Mesendoderm (in vitro differentiated cells): ENCODE data around the gene TMOD2. TPM values are rescaled to one million over a fixed set of nuclear protein-coding genes. Genes with fewer than 3 reads are reported as not detected.

Source experiments
- DNase-seq: peaks from one replicate; pipeline ENCODE4 v3.0.0; 2013
- H2AK5ac ChIP-seq: 2 replicates; pipeline ENCODE4 v1.6.1; 2013; ENCODE audit warnings: low read length, inconsistent platforms
- H2BK120ac ChIP-seq: 2 replicates; pipeline ENCODE4 v1.6.1; 2013; ENCODE audit warnings: low read depth, mild to moderate bottlenecking, low read length, moderate library complexity, mixed read lengths
- H2BK15ac ChIP-seq: replicated peaks from 2 replicates; pipeline ENCODE4 v1.6.1; 2013; ENCODE audit warnings: low read depth, mild to moderate bottlenecking, moderate library complexity
- H2BK5ac ChIP-seq: 2 replicates; pipeline ENCODE4 v1.6.1; 2013; ENCODE audit warnings: low read length, inconsistent platforms
- H3K18ac ChIP-seq: 2 replicates; pipeline ENCODE4 v1.6.1; 2013; ENCODE audit warnings: mild to moderate bottlenecking, low read length, mixed read lengths
- H3K23ac ChIP-seq: one replicate; pipeline ENCODE4 v1.6.1; 2013; ENCODE audit warnings: low read length
- H3K27ac ChIP-seq: 2 replicates; pipeline ENCODE4 v1.5.1; 2013; ENCODE audit warnings: low read depth, mild to moderate bottlenecking, inconsistent platforms, low read length, moderate library complexity
- H3K27me3 ChIP-seq: 2 replicates; pipeline ENCODE4 v1.6.1; 2013; ENCODE audit warnings: low read length, control low read depth, mild to moderate bottlenecking, inconsistent platforms; ENCODE audit not compliant: insufficient read depth, poor library complexity
- H3K36me3 ChIP-seq: 2 replicates; pipeline ENCODE4 v1.6.1; 2013; ENCODE audit warnings: low read length, inconsistent platforms; ENCODE audit not compliant: control insufficient read depth, insufficient read depth
- H3K4ac ChIP-seq: one replicate; pipeline ENCODE4 v1.6.1; 2013; ENCODE audit warnings: low read depth, mild to moderate bottlenecking, low read length, moderate library complexity
- H3K4me1 ChIP-seq: 2 replicates; pipeline ENCODE4 v1.6.1; 2013; ENCODE audit warnings: low read depth, low read length, inconsistent platforms; ENCODE audit not compliant: control insufficient read depth
- H3K4me2 ChIP-seq: 2 replicates; pipeline ENCODE4 v1.6.1; 2013; ENCODE audit warnings: low read length
- H3K4me3 ChIP-seq: 2 replicates; pipeline ENCODE4 v1.5.1; 2013; ENCODE audit warnings: mild to moderate bottlenecking, low read length
- H3K56ac ChIP-seq: one replicate; pipeline ENCODE4 v1.6.1; 2013; ENCODE audit warnings: low read length
- H3K79me1 ChIP-seq: 2 replicates; pipeline ENCODE4 v1.6.1; 2013; ENCODE audit warnings: low read length, inconsistent platforms
- H3K79me2 ChIP-seq: 2 replicates; pipeline ENCODE4 v1.6.1; 2013; ENCODE audit warnings: mild to moderate bottlenecking, low read length; ENCODE audit not compliant: control insufficient read depth, insufficient read depth
- H3K9ac ChIP-seq: 2 replicates; pipeline ENCODE4 v1.6.1; 2013; ENCODE audit warnings: low read length, inconsistent platforms
- H4K5ac ChIP-seq: one replicate; pipeline ENCODE4 v1.6.1; 2013; ENCODE audit warnings: low read length
- H4K8ac ChIP-seq: one replicate; pipeline ENCODE4 v1.6.1; 2013; ENCODE audit warnings: low read depth, mild to moderate bottlenecking, control low read depth, low read length, moderate library complexity
- WGBS: extraction: QIAGEN DNeasy Blood & Tissue Kit; methylation state at CpG from one replicate; pipeline ENCODE4 v1.1.7; 2013; ENCODE audit warnings: low lambda C conversion rate, missing lambda C conversion rate; ENCODE audit not compliant: insufficient coverage; ENCODE audit errors: extremely low coverage; 5-methylcytosine and 5-hydroxymethylcytosine counted together
- polyA plus RNA-seq, 2 experiments: library from polyadenylated mRNA; stranded (reverse); fragments of 200-250 nt; gene quantifications; one replicate each; pipeline ENCODE4 v1.2.3, GENCODE V29; 2013

The TMOD2 gene
- polyA plus RNA-seq (2013, experiment 1 of 2): 1.2 TPM
- polyA plus RNA-seq (2013, experiment 2 of 2): 1.4 TPM

DNA sequence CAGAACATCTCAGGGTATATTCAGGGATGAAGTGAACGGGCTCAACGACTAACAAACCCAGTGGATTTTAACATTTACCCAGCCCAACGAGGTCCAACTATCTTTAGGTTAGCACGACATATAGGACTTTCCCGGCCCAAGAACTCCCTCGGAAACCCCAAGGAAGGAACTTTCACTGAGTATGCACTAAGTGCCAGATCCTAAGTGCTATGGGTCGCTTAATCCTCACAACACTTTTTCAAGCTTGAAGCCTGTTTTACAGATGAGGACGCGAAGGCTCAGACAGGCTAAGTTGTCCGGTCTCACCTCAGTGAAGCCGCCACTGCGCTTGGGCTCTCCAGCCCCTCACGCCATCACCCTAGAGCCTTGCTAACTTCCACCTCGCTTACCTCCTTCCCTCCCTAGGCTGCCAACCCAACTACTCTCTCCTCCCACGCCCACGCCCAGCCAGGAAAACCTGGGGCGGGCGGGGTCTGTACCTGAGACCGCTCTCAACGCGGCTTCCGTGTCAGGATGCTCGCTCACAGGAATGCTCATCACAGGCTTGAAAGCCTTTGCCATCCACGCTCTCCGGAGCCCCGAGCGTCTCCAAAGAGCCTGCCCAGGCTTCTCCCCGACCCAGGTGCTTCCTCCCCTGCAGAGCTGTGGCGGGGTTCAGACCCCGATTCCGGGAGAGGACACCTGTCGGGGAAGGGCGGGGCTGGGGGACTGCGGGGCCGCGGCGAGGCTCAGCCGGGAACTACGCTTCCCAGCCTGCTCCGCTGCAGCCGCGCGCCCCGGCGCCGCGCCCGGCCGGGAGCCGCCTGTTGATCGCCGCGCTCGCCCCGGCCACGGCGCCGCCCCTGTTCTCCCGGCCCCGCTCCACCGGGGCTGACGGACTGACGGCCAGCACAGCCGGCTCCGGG lies at the start of gene TMOD2:
TSS of gene TMOD2 (plus strand) at position 806 of the 905 bp plus-strand sequence. CDS start 14,845 bp downstream, outside the sequence.
- no peaks in the 10 kb centered on the region for H3K4me1 ChIP-seq
- no peak within 1 kb of the TSS for H3K18ac ChIP-seq
- H3K79me1 ChIP-seq: no peaks in the 10 kb centered on the region
- H2BK15ac ChIP-seq: no peak within 1 kb of the TSS
- no CpG with 5 or more reads among the region's 65 CpGs for WGBS
- H4K8ac ChIP-seq: no peak within 1 kb of the TSS
- H3K27ac ChIP-seq: no peak within 1 kb of the TSS
- peak within 1 kb of the TSS; percentile 60 for H3K4me3 ChIP-seq
- peak within 1 kb of the TSS; percentile 74 for H3K56ac ChIP-seq
- peak within 1 kb of the TSS; percentile 64 for H3K9ac ChIP-seq
- peak; percentile 44 for DNase-seq
- peaks cover 13% of the 10 kb centered on the region for H3K27me3 ChIP-seq
- H2BK5ac ChIP-seq: no peak within 1 kb of the TSS
- no peaks in the 10 kb centered on the region for H3K79me2 ChIP-seq
- no peak within 1 kb of the TSS for H4K5ac ChIP-seq
- peak within 1 kb of the TSS; percentile 99 for H3K4me2 ChIP-seq
- H2AK5ac ChIP-seq: no peak within 1 kb of the TSS
- no peaks in the 10 kb centered on the region for H3K36me3 ChIP-seq
- no peak within 1 kb of the TSS for H3K23ac ChIP-seq
- H2BK120ac ChIP-seq: no peak within 1 kb of the TSS
- H3K4ac ChIP-seq: no peak within 1 kb of the TSS

DNA sequence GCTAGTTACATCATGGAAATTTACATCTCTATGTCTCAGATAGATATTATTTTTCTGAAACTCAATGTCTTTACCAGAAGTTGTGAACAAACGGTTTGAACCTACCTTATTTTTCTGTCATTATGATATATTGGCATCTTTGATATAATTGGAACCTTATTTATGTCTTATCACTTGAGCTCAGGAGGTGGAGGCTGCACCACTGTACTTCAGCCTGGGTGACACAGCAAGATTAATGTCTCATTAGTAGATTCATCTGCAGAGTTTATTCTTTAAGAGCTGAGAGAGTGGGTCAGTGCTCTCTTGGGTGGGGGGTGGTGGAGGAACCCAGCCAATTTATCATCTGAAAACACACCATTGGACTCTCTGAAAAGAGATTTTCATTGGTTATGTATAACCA lies 48.7 kb upstream of the TMOD2 start:
- no CpG with 5 or more reads among the region's 1 CpG for WGBS
- H2BK120ac ChIP-seq: no peak overlapping the region

DNA sequence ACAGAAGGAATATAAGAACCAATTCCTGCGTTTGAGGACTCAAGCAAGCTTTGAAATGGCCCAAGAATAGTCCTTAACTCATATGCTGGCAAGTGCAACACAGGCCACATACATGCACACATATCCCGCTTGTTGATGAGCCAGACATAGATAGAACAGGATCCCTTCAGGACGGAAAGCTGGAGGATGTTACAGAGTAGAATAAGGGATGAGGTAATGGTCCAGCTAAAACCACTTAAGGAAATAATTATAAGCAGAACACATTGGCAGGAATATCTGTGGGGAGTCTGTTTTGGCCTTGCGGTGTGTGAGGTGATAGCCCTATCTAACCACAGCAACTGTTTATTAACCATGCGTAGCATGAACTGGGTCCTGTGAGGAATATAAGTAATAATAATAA lies 45.1 kb upstream of the TMOD2 start:
- Histone ChIP-seq H3K27ac (no peak overlapping the region), H2BK120ac (no peak overlapping the region), H4K5ac (no peak overlapping the region), H4K8ac (no peak overlapping the region), H3K56ac (no peak overlapping the region), H3K18ac (no peak overlapping the region), H3K4me3 (no peak overlapping the region), H3K27me3 (no peaks in the 10 kb centered on the region), H2AK5ac (no peak overlapping the region), H3K4me2 (no peak overlapping the region), H3K36me3 (no peaks in the 10 kb centered on the region), H3K4ac (no peak overlapping the region), H3K79me2 (no peaks in the 10 kb centered on the region), H3K79me1 (no peaks in the 10 kb centered on the region), H3K23ac (no peak overlapping the region), H3K9ac (no peak overlapping the region), H3K4me1 (no peaks in the 10 kb centered on the region), H2BK5ac (no peak overlapping the region), H2BK15ac (no peak overlapping the region)
- DNase-seq: no peak
- no CpG with 5 or more reads among the region's 5 CpGs for WGBS

More for the DNA sequence above, 48.7 kb upstream of the TMOD2 start:
- no peak overlapping the region for H3K4me2 ChIP-seq
- H3K27me3 ChIP-seq: no peaks in the 10 kb centered on the region
- no peak overlapping the region for H2BK5ac ChIP-seq
- H3K4me1 ChIP-seq: no peaks in the 10 kb centered on the region
- no peak overlapping the region for H3K18ac ChIP-seq
- H3K79me2 ChIP-seq: no peaks in the 10 kb centered on the region
- H4K5ac ChIP-seq: no peak overlapping the region
- H4K8ac ChIP-seq: no peak overlapping the region
- H3K27ac ChIP-seq: no peak overlapping the region
- no peak overlapping the region for H3K23ac ChIP-seq
- no peaks in the 10 kb centered on the region for H3K36me3 ChIP-seq
- H3K4ac ChIP-seq: no peak overlapping the region
- no peak overlapping the region for H2AK5ac ChIP-seq
- H3K4me3 ChIP-seq: no peak overlapping the region
- H3K56ac ChIP-seq: no peak overlapping the region
- no peak overlapping the region for H2BK15ac ChIP-seq
- DNase-seq: no peak
- no peaks in the 10 kb centered on the region for H3K79me1 ChIP-seq
- no peak overlapping the region for H3K9ac ChIP-seq

DNA sequence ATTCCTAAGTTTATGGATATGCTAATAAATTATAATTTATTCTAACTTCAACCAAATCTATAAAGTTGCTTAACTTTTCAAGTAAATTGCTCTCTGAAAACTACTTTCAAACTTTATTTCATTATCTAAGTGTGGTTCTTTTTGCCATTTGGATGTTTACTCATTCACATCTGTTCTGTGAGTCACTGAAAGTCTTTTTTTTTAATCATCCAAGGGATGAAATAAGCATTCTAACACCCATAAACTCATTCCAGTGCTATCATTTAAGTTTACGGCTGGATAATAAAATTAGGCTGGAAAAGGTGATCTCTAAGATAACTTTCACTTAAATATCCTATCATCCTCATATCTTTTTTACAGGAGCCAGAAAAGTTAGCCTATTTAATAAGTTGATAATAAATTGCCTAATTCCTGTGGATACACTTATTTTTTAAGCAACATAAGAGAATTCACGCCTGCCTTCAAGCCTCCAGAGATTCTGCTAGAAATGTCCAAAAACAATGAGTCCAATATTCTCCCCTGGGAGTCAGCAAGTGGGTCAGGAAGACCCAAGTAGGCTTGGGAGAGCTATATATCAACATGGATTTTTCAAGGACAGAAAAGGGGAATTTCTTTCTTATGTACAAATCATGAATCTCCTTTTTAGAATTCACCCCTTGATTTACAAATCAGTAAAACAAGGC lies 44.3 kb upstream of the TMOD2 start:
- WGBS: no CpG with 5 or more reads among the region's 2 CpGs
- no peak overlapping the region for H3K23ac ChIP-seq
- DNase-seq: no peak
- no peak overlapping the region for H3K18ac ChIP-seq
- no peaks in the 10 kb centered on the region for H3K4me1 ChIP-seq
- H2BK15ac ChIP-seq: no peak overlapping the region
- no peak overlapping the region for H2BK120ac ChIP-seq
- H3K79me2 ChIP-seq: no peaks in the 10 kb centered on the region
- no peaks in the 10 kb centered on the region for H3K36me3 ChIP-seq
- no peak overlapping the region for H3K56ac ChIP-seq
- no peak overlapping the region for H4K8ac ChIP-seq
- no peak overlapping the region for H2AK5ac ChIP-seq
- H3K4me2 ChIP-seq: no peak overlapping the region
- H3K4me3 ChIP-seq: no peak overlapping the region
- no peak overlapping the region for H3K9ac ChIP-seq
- no peak overlapping the region for H4K5ac ChIP-seq
- H3K4ac ChIP-seq: no peak overlapping the region
- no peak overlapping the region for H2BK5ac ChIP-seq
- no peak overlapping the region for H3K27ac ChIP-seq
- H3K27me3 ChIP-seq: no peaks in the 10 kb centered on the region
- no peaks in the 10 kb centered on the region for H3K79me1 ChIP-seq

DNA sequence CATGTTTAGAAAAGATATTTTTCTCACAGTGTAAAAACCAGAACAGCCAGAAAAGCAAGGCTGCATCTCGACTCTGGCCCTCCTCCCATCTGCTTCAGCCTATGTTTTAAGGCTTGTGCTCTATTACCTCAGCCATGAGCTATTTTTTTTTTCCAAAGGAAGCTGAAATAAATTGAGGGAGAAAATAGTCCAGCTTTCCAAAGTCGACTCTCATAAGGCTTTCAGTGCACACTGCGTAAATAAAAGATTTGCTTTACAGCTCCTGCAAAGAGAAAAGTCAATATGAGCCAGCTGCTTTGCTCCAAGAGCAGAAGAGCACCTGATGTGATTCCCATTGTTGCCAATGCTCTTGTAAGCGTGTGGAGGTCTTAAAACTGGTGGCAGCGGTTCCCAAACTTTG lies 43.4 kb upstream of the TMOD2 start:
- H3K56ac ChIP-seq: no peak overlapping the region
- no peaks in the 10 kb centered on the region for H3K27me3 ChIP-seq
- no peak overlapping the region for H2AK5ac ChIP-seq
- H2BK120ac ChIP-seq: no peak overlapping the region
- H3K9ac ChIP-seq: no peak overlapping the region
- H3K4me2 ChIP-seq: no peak overlapping the region
- no CpG with 5 or more reads among the region's 5 CpGs for WGBS
- no peak overlapping the region for H3K4me3 ChIP-seq
- no peak overlapping the region for H2BK15ac ChIP-seq
- H4K5ac ChIP-seq: no peak overlapping the region
- H3K4me1 ChIP-seq: no peaks in the 10 kb centered on the region
- H4K8ac ChIP-seq: no peak overlapping the region
- H3K36me3 ChIP-seq: no peaks in the 10 kb centered on the region
- H3K23ac ChIP-seq: no peak overlapping the region
- H3K27ac ChIP-seq: no peak overlapping the region
- no peak overlapping the region for H3K4ac ChIP-seq
- no peak overlapping the region for H2BK5ac ChIP-seq
- no peaks in the 10 kb centered on the region for H3K79me1 ChIP-seq
- no peaks in the 10 kb centered on the region for H3K79me2 ChIP-seq
- H3K18ac ChIP-seq: no peak overlapping the region
- DNase-seq: no peak
